Glomerular visceral epithelial cell (primary cell): Measurements from ENCODE around the gene RASGRP1.

Experiments
- DNase-seq: peaks from one replicate; pipeline ENCODE4 v3.0.0-alpha.2; 2016; ENCODE audit errors: extremely low spot score

RASGRP1 gene

DNA sequence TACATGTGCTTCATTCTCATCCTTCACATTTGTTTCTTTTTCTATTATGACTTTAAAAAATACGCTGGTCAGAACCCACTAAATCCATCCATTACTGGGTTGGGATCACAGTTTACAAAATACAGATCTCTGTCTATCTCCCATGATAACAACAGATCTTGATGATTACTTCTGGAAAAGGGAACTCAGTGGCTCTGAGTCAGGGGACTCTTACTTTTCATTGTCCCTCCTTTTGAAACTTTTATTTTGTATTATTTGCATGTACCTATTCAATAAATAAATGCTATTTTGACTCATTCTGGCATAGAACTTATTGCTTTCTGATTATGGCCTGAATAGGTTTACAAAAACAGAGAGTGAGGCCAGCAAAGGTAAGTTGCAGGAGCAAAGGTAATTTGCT lies 11.6 kb upstream of the RASGRP1 start:
- DNase-seq: no peak

DNA sequence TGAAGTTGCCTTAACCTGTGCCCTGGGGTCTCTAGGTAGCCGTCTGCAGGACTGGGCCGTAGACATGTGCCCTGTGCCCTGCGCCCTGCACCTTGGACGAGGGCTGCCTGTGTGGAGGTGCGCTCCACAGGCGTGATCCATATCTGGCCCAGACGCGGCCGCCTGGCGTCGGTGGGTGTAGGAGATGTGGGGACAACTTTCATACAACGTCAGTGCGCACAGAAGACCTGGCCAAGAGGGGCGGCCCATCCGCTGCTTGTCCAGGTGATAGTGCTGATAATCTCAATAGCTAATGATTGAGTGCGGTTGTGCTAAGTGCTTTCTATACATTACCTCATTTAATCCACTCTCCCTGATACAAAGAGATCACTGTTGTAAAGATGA lies 665 bp upstream of the RASGRP1 start:
- DNase-seq: no peak

DNA sequence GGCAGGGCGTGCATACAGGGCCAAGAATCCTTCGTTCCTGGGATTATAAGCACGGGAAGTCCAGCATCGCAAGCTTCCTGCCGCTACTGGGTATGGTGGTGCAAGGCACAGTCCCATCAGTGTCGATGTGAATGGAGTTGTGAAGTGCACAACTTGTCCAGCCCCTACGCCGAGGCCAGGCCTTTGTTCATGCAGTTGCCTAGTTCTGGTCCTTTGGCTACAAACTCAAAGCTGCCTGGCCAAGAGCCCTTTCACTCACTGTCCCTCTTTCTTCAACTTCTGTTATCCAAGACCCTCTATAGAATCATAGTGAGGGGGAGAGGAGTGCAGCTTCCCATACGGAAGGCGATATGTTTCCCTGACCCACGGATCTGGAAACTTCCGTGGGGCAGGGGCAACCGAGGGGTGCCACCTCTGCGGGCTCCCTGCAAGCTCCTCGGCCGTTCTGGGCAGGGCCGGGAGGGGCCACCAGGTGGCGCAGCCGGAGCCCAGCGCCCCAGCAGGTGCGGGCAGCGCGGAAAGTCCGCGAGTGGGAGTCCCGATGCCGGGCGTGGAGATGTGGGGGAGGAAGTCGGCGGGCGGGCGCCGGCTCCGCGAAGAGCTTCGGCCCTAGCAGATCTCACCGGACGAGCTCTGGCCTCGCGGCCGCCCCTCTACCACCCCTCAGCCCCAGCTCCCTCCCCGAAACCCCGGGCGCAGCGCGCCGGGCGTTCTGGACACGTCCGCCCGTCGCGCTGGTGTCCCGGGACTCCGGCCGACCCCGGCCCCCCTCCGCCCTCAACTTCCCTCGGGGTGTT lies 693 bp downstream of the RASGRP1 start:
- peak; percentile 73 for DNase-seq

DNA sequence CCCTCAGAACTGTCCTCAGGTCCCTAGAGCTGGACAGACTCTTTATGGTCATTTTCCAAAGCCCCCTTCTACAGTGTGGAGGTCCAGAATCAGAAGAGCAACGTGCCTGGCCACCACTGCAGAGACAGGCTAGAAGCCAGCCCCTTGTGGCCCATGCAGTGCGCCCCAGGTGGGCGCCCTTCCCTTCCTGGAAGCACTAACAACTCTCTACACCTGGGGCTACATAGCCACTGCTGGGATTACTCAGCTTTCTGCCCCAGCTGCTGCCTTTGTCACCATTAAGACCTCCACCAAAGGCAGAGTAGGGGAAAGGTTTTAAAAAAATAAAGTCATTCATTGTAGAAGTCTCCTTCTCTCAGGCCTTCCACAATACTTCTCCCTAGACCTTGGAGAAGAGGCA lies 2.3 kb downstream of the RASGRP1 start:
- DNase-seq: no peak

DNA sequence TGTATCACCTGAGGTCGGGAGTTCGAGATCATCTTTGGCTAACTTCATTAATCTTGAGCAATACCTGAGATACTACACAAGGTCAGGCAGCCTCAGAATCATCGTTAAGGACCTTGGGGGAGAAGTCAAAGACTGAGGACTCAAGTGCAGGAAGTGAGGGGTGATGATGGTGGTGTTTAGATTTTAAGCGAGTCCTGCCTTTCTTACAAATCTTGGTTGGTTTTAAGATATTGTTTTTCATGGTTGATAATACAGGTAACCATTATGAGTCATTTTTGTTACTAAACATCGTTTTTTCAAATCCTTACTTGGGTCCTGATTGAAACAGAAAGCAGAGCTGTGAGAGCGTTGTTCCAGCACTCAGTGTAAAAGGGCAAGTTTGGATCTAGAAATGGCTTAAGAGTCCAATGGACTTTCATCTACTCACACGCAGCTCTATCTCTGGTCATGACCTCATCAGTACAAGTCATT lies 4.1 kb downstream of the RASGRP1 start:
- DNase-seq: no peak

DNA sequence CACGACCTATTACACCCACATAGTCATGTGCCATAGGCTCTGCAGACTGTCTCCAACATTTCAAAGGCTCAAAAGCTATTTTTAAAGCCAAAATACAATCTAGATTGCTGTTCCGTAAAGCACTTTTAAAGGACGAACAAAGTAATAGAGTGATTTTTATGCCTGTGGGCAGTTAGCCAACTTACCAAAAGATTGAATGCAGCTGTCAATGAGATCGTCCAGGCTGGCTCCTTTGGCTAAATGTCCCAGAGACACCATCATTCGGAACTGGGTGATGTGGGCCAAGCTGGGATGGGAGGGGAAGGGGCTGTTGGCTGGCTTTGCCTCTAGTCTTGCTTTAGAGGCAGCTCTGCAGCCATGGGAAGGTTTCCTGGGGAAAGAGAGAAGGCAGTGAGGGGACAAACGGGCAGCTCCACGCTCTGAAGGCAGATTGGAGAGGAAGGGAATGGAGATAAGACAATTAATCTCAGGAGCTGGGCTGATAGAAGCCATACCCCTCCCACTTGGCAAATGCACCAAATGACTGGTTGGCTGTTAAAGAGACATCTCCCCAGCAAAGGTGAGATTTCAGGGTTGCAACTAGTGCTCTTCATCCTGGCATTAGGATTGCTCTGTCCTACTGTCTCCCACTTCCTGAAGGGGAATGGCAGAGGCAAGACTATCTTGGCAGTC lies 4.8 kb downstream of the RASGRP1 start:
- no peak for DNase-seq

DNA sequence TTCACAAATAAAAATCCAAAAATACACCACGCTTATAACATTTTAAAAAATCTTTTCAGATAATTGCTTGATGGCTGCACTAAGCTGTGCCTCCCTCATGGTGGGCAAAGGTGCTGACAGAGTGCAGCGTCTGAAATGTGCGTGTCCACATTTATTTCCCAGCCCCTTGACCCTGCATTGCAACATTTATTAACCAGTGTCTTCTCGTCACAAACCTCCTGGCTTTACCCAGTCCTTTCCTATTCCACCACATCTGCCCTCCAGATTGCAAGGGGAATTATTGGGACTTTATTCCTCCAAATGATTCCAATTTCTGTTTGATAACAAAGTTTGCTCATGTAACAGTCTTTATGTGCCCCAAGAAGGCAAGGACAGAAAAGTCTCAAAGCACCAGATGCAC lies 5.5 kb downstream of the RASGRP1 start:
- no peak for DNase-seq

DNA sequence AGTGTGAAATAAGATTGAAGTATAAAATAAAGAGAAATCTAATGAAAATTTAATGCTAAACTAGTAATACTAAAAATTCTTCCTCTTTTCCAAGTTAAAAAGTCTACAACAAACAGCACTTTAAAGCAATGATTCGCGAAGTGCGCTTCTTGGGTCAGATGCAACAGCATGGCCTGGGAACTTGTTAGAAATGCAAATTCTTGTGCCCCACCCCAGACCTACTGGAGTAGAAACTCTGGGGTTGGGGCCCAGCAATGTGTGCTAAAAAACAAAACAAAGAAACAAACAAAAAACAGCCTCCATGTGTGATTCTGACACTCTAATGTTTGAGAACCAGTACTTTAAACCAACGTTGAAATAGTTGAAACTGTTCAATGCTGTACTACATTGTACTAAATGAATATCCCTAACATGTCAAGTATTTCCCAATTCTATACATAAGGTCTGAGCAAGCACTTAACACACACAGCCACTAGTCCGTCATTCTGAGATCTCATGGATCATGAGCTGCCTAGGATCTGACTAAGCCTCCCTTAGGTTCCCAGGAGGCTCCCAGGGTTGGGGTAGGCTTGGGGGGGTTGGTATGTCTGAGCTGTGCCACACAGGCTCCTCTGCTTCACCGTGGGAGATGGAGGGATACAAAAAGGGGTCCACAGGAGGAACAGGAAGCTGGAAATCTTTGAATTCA lies 6.1 kb downstream of the RASGRP1 start:
- DNase-seq: no peak

DNA sequence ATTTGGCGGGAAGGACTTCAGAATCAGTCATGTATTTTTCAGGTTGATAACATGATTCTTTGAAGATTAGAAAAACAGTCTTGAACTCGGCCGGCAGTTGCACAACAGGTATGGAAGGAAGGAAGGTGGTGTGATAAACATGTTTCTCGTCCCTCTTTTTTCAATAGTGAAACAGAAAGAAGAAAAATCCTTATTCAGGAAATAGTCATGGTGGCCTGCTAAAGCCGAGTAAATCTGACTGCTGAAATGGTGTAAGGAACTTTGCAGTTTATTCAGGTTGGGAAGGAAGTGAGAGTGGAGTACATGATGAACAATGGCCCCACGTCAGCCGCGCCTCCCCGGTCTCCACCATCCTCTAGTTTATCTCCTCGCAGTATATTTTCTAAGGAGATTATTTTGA lies 6.7 kb downstream of the RASGRP1 start:
- no peak for DNase-seq

DNA sequence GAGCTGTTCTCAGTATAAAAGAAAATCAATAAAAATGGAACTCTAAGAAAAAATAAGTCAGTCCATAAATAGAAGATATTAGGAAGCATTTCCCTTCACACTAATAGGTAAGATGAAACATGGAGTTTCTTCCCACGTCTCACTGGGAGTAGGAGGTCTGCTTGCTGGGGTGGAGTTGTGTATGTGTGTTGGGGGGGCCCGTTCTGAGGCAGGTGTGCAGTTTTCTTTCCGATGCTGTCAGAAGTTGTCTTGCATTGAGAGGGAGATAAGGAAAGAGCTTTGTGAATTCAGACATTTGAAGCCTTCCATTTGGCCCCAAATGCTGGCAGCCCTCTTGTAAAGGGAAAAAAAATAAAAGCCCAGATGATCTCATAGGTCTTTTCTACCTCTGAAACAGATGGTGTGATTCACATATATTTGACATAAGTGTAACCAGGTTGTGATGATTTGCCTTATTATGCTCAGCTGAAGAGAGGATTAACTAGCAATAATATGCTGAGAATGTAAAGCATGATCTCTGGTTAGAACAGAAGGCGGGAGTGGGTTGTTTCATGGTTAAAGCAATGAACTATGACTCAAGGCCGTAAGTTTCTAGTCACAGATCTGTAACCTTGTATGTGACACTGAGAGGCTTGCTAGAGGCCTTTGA lies 8.8 kb downstream of the RASGRP1 start:
- peak; percentile 74 for DNase-seq

DNA sequence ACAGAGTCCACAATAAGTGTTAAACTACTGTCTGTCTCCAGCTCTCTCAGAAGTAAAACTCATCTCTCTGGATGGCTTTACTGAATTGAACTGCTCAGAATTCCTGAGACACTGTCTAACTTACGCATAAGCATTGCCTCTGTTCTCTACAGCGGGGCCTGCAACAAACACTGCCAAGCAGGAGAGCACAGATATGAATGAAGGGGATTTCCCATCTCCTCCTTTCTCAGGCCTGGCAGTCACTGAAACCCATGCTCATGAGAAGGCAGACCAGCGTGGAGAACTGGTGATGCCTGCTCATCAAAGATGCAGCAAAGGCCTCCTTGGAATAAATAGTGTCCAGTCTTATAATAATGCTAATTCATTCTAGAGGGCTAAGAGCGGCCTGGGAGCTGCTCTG lies 10.3 kb downstream of the RASGRP1 start:
- peak; percentile 79 for DNase-seq

DNA sequence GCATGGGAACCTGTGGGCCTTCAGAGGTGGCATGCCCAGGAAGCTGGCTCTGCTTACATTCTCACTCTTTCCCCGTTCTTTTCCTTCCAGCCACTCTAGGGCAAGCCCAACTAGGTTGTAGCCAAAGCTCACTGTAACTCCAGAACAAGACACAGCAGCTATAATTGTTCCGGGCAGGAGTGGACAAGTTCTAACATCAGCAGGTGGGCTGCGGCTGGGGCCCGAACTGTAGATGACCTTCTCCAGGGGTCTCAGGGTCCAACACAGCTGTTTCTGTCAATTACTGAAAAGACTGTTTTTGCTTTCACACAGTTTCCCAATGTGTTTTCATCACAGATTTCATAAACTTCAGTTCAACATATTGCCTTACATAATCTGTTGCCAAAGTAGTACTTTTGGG lies 11.5 kb downstream of the RASGRP1 start:
- DNase-seq: no peak

DNA sequence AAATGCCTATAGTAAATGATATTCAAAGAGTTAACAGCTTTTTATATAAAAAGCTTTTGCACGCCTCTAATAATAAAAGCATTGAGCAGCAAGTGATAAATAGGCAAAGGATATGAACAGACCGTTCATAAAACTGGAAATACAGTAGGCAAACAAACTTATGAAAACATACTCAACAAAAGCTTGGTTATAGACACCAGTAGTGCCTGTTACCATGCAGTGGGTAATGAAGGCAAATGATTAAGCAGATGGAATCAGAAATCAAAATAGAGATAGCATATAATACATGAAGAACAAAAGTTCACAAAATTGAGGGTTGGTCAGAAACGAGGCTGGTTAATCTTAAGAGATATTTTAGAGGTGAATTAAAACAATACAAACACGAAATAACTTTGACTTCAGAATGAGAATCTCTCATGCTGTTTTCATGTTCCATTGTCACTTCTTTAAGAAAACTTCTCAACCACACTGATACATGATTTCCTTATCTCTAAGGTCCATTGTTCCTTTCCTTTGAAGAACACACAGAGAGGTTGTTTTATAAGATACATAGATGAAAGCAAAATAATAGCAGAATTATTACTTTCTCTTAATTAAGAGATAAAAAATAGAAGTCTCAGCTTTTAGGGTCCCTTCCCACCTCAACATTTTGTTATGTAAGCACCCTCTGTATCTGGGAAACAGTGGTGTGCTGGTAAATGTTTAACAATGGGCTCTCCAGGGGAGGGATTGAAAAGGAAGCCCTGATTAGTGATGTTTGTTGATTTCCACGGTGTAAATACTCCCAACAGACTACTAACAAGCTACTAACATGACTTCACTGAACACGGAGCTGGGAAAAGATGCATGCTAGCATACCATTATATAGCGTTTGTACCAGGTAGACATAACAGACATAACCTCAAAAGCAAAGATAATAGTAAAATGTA lies 12.6 kb downstream of the RASGRP1 start:
- DNase-seq: no peak

DNA sequence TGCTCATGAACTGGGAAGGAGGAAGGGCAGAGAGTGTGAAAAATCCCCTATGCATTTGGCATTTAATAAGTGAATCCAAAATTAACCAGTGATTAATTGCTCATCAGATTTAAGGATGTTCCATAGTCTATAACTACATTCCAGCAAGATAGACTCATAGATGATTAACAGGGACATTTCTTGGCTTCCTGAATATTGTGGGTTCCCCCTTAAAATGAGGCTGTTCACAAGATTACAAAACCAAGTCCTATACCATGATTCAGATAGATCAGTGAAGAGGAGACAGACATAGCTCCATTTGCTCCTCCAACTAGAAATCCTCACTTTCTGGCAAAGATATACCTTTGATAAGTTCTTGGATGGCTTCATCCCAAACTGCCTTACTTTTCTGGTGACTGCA lies 15.4 kb downstream of the RASGRP1 start:
- DNase-seq: no peak

DNA sequence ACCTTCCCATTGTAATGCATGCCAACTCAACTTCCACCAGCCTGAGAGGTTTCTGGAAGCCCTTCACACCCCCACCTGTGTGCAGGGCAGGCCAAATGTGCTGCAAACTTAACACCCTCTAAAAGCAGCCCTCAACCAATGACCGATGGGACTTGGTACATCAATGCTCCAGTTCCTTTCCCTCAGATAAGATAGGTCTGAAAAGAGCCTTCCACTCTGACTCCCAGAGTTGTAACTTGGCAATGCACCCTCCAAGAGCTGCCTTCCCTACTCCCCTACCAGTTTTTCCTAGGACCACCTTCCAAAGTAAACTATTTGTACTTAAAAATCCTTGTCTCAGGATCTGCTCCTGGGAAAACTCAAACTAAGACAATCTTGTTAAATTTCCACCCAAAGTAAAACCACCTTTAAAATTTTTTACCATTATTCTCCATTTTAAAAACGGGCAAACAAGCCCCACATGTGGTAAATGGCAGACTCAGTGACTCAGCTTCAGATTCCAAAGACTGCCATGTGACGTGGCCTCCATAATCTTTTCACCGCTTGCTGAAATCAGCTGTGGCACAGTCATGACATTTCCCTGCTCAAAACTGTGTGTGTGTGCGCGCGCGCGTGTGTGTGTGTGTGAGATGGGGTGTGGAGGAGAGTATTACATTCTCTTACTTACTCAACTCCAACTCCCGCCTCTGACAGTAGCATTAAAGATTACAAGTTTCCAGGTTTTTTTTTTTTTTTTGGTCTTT lies 17.2 kb downstream of the RASGRP1 start:
- no peak for DNase-seq

DNA sequence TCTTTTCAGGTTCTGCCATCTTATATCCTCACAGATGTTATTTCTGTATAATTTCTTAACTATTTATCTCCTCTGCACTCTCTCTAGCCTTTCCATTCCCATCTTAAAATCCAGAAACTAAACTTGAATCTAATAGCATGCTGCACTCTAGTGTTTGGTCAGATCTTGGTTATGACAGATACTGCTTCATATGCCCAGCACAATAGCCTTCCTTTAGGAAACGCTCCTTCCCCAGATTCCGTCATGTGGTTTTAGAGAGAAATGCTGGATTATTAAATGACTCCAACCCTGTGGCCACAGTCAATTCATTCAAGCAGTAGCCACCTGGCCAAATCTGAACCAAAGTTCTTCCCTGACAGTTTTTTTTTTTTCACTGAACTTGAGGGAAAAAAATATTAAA lies 19.4 kb downstream of the RASGRP1 start:
- DNase-seq: no peak

DNA sequence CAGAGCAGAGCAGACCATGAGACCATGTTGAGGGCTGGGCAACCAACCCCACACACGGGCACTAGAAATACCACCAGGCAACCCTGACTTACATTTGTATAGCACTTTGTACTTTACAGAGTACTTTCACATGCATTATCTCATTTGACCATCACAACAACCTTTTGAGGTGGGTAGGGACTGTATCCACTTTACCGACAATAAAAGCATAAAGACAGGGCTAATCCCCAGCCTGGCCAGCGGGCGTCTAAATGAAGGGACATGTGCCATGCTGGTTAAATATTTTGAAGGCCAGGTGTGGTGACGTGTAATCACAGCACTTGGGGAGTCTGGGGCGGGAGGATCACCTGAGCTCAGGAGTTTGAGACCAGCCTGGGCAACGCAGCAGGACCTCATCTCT lies 23.6 kb downstream of the RASGRP1 start:
- no peak for DNase-seq

DNA sequence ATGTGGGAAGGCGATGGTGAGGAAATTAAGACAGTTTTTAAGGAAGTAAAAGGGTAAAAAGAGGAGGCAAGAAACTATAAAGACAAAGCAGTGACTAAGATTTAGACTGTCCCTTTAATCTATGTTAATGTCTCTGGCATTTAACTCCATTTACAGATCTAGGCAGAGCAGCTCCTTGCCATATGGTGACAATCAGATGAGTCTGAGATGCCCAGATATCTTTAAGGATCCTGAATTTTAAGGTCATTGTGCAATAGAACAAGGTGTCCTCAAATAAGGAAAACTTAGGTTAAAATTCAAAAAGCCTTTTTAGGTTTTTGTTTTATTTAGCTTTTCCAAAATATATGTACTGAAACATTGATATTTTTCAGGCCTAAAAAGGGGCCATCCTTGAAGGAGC lies 24.1 kb downstream of the RASGRP1 start:
- no peak for DNase-seq

DNA sequence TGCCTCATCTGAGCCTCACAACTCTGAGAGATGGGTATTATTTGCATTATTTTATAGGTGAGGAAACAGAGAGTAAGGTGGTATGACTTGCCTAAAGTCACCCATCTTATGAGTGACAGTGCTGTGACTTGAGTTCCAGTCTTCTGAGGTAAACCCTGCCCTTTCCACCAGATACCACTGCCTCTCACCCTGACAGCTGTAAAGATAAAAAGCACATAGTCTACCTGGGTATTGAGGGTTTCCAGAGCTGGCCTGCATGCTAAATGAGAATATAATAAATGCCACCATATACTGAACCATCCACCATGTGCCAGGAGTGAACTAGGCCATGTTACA lies 25.6 kb downstream of the RASGRP1 start:
- no peak for DNase-seq

DNA sequence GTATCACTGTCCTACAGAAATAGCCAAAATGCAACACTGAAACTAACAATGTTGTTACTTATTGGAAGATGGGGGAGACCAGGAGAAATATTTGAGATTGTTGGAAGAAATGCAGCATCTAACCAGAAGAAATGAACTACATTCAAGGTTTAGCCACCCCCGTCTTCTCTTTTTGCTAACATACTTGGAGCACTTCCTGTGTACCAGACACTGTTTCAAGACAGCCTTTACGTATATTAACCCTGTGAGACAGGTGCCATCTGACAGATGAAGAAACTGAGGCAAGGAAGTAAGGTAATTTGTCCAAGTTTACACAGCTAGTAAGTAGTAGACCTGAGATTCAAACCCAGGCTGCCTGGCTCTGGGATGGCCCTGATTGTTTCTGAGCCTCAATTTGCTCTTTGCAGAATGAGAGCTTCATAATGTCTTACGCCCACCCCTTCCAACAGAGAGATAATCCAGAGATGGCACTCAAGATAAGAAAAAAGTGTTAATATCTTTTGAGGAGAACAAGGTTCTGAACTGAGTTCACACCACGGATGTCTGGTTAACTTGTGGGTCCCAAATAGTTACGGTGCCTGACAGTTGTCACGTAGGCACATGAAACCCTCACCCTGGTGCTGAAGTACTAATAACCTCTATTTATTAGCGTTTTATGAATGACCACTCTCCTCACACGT lies 26.1 kb downstream of the RASGRP1 start:
- DNase-seq: no peak
